Activated CD8-positive, alpha-beta T cell treated with anti-CD3 and anti-CD28 coated beads, Interleukin-2, amount 10 ng/mL, durations not matched to agents 7 days and 5 days (primary cell): ENCODE measurements around the gene RUNX1. TPM values are rescaled to one million over a fixed set of nuclear protein-coding genes. Genes with fewer than 3 reads are reported as not detected.
"Not testable (repeated sequence)": the region's sequence is repeated elsewhere in the genome, so short reads cannot be mapped to it uniquely, and the experiment has no call there.

Experiments
- ATAC-seq: fragments of 150-1000 bp; cut with Tn5 transposase; one replicate; pipeline ENCODE4 v1.10.0; 2021; ENCODE audit warnings: moderate library complexity
- CTCF ChIA-PET: fragments of 350-600 bp; sonication (Branson Sonifier 250); formaldehyde crosslinking; loops from one replicate; lab custom pipeline; 2021; ENCODE audit warnings: antibody characterized with exemption; lab: Charles Lee
- POLR2A ChIA-PET: fragments of 350-600 bp; sonication (Branson Sonifier 250); formaldehyde crosslinking; loops from one replicate; lab custom pipeline; 2021; ENCODE audit warnings: antibody characterized with exemption; lab: Charles Lee
- DNase-seq: peaks from one replicate; pipeline ENCODE4 v3.0.0-alpha.2; 2020
- H3K27ac Mint-ChIP-seq: one replicate; pipeline ENCODE4 v1.8.0; 2021; ENCODE audit warnings: mild to moderate bottlenecking, mixed read lengths
- H3K27me3 Mint-ChIP-seq: one replicate; pipeline ENCODE4 v1.8.0; 2021; ENCODE audit warnings: low read depth, mixed read lengths
- H3K36me3 Mint-ChIP-seq: one replicate; pipeline ENCODE4 v1.8.0; 2021; ENCODE audit warnings: low read depth, mixed read lengths
- H3K4me1 Mint-ChIP-seq: one replicate; pipeline ENCODE4 v1.8.0; 2021; ENCODE audit warnings: low read depth, mixed read lengths
- H3K4me3 Mint-ChIP-seq: one replicate; pipeline ENCODE4 v1.8.0; 2021; ENCODE audit warnings: mild to moderate bottlenecking, mixed read lengths
- H3K9me3 Mint-ChIP-seq: one replicate; pipeline ENCODE4 v1.8.0; 2022; ENCODE audit warnings: mixed read lengths; ENCODE audit not compliant: insufficient read depth
- total RNA-seq, 2 experiments: library from RNA; stranded (reverse); gene quantifications; one replicate each; pipeline ENCODE4 v1.2.3, GENCODE V29; 2021

The RUNX1 gene
- total RNA-seq, 2 experiments from 2014 or later = 10.4 to 10.6 TPM

DNA sequence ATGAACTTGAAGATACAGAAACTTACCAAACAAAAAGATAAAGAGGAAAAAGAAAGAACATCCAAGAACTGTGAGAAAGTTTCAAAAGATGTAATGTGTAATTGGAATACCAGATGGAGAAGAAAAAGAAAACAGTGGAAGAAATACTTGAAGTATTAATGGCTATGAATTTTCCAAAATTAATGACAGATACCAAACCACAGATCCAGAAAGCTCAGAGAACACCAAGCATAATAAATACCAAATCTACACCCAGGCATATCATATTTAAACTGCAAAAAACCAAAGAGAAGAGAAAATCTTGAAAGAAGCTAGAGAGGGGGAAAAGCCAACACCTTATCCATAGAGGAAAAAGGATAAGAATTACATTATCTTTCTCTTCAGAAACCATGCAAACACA, 243.9 kb downstream of the RUNX1 start:
- ATAC-seq (no peak), DNase-seq (no peak)
- Mint-ChIP-seq H3K9me3 (peaks cover 13% of the 10 kb centered on the region), H3K27me3 (peaks cover 5% of the 10 kb centered on the region), H3K36me3 (peaks cover 15% of the 10 kb centered on the region), H3K4me1 (peaks cover 43% of the 10 kb centered on the region), H3K4me3 (no peak overlapping the region), H3K27ac (no peak overlapping the region)
- POLR2A ChIA-PET = no interaction called here
- CTCF ChIA-PET = interaction anchor here (1.1 kb wide), 1 partner anchor 811 kb away, joined by 4 read pairs; no protein-coding TSS in a partner anchor

DNA sequence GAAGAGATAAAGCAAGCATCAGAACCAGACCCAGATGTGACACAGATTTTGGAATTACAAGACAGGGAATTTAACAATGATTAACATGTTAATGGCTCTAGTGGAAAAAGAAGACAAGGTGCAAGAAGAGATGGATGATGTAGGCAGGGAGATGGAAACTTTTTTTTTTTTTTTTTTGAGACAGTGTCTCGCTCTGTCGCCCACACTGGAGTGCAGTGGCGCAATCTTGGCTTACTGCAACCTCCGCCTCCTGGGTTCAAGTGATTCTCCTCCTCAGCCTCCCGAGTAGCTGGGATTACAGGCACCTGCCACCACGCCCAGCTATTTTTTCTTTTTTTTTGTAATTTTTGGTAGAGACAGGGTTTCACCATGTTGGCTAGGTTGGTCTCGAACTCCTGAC, 244.5 kb downstream of the RUNX1 start:
- H3K27me3 Mint-ChIP-seq, DNase-seq, H3K4me3 Mint-ChIP-seq, POLR2A ChIA-PET, H3K27ac Mint-ChIP-seq, ATAC-seq: not testable (repeated sequence)
- CTCF ChIA-PET = interaction anchor here (1.1 kb wide), 1 partner anchor 811 kb away, joined by 4 read pairs; no protein-coding TSS in a partner anchor
- Mint-ChIP-seq H3K36me3 (peaks cover 15% of the 10 kb centered on the region), H3K9me3 (peaks cover 13% of the 10 kb centered on the region), H3K4me1 (peaks cover 40% of the 10 kb centered on the region)

DNA sequence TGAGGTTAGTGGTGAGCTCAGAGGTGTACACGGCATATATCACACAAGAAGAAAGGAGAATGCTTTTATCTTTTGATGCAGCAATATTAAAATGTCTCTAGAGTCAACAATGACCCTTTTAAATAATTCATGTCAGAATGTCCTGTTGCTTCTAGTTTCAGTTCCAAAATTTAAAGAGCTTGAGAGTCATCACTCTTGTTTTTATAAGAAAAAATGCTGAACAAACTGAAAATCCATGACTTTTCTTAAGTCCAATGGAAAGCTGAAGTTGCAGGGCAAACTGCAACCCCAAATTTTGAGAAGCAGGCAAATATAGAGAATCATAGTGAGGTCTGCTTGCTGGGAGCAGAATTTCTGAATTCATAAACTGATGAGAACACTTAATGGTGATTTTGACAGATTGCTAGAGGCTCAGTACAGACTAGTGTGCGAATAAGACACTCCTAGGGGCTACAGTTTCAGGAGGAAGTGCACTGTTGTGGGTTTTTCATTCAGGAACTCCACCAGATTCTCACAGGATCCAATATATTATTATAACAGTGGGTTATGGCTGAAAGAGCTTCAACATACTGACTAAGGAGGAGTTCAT, 245.2 kb downstream of the RUNX1 start:
- no peak overlapping the region for H3K27ac Mint-ChIP-seq
- peaks cover 5% of the 10 kb centered on the region for H3K27me3 Mint-ChIP-seq
- peaks cover 33% of the 10 kb centered on the region for H3K4me1 Mint-ChIP-seq
- no peak for DNase-seq
- CTCF ChIA-PET = interaction anchor here (0.7 to 1.2 kb wide), 2 partner anchors 58 to 82 kb away, joined by 3 to 4 read pairs; no protein-coding TSS in a partner anchor
- POLR2A ChIA-PET = no interaction called here
- ATAC-seq = no peak
- H3K4me3 Mint-ChIP-seq = no peak overlapping the region
- H3K9me3 Mint-ChIP-seq = peaks cover 13% of the 10 kb centered on the region
- H3K36me3 Mint-ChIP-seq = peaks cover 17% of the 10 kb centered on the region

DNA sequence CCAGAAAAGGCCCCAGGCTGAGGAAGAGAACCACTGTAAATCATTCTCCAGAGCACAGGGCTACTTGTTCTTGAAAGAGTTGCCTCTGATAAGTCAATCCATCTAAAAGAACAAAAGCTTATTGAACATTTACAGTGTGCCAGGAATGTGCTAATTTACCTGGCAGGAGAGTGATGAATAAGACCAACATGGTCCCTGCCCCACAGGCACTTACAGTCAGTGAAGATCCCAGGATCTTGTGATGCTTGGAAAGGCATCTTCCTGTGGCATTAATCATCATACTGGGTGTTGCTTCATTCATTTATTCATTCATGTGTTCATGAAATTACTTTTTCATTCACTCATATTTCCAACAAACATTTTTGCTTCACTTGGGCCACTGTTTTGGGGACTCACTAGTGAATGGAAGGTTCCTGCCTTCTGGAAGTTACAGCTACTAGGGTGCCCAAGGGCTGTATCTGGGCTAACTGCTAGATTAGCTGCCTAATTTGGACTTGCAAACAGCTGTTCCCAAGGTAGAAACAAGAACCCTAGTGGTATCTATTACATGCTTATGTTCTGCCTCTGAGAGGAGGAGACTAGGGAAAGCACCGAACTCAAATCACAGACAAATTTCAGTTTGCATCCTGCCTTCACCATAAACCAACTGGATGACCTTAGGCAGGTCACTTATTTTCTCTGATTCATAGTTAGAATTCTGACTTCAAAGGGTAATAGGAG, 246.8 kb downstream of the RUNX1 start:
- Mint-ChIP-seq H3K4me3 (no peak overlapping the region), H3K27ac (no peak overlapping the region), H3K27me3 (peaks cover 5% of the 10 kb centered on the region), H3K9me3 (peaks cover 12% of the 10 kb centered on the region), H3K4me1 (peaks cover 17% of the 10 kb centered on the region), H3K36me3 (peaks cover 17% of the 10 kb centered on the region)
- no peak for ATAC-seq
- ChIA-PET POLR2A (interaction anchor here (0.6 to 0.8 kb wide), 2 partner anchors 46 to 826 kb away, joined by 3 read pairs; no protein-coding TSS in a partner anchor), CTCF (interaction anchor here (0.6 to 1.4 kb wide), 3 partner anchors 64 to 1038 kb away, joined by 3 to 7 read pairs (median 4); no protein-coding TSS in a partner anchor)
- DNase-seq = no peak

DNA sequence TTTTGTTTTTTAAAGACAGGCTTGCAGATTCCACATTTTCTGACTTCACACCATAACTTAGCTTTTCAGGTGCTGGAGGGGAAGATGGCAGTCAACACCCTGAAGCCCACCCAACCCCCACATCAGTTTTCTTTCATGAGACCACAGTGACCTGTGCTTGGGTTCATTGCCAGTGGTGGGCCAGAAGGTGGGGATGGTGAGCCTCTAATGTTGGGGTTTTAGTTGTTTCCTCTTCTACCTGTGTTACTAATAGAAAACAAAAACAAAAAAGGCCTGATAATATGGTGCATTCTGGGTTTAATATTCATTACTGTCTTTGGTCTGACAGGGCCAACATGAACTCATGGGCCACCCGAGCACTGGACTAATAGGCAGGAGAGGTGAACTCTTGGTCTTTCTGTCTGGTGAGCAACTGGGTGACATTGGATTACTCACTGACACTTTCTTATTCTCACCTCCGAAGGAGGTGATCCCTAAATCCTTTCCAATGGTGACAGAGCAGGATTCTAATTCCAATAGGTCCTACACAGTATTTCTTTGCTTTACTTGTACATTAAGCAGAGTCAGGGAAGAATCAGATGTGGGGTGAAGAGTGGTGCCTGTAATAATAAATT, 247.5 kb downstream of the RUNX1 start:
- CTCF ChIA-PET = interaction anchor here (1.3 kb wide), 1 partner anchor 1038 kb away, joined by 7 read pairs; no protein-coding TSS in a partner anchor
- Mint-ChIP-seq H3K27me3 (peaks cover 5% of the 10 kb centered on the region), H3K9me3 (peaks cover 5% of the 10 kb centered on the region), H3K36me3 (peaks cover 14% of the 10 kb centered on the region), H3K4me3 (no peak overlapping the region), H3K4me1 (peaks cover 11% of the 10 kb centered on the region), H3K27ac (no peak overlapping the region)
- peak; percentile 47 for ATAC-seq
- POLR2A ChIA-PET = no interaction called here
- DNase-seq = peak; percentile 57

DNA sequence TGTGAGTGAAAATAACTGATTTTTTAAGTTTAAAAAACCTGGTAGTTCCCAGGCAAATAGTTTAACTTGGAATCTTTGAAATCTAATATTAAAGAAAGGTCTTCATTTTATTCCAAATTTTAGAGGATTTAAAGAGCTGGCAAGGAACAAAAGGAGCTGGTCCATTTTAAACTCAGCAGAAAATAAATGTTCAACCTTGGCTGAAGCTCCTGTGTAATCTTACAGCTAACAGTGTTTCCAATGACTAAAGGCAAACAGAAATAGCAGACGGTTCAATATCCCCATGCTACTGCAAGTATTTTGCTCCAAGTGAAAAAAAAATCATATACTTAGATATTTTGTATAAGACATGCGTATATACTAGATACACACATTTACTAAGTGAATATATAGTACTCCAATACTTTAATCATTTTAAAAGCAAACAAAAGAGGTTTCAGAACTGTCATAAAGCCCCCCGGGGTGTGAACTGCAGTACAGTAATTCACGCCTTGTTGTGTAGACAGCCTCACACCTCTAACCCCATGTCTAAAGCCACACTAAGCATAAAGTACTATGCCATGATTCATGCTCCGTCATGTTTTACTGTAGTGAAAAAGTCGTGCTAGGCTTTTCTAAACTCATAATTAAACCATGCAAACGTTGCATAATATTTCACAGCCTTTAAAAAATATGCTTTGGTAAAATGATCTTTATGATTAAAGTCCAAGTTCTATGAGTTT, 248.1 kb downstream of the RUNX1 start:
- peaks cover 9% of the 10 kb centered on the region for H3K36me3 Mint-ChIP-seq
- no peak for ATAC-seq
- ChIA-PET POLR2A (no interaction called here), CTCF (interaction anchor here (1.0 to 1.1 kb wide), 2 partner anchors 8 to 87 kb away, joined by 3 to 6 read pairs; no protein-coding TSS in a partner anchor)
- peaks cover 7% of the 10 kb centered on the region for H3K4me1 Mint-ChIP-seq
- H3K27ac Mint-ChIP-seq = no peak overlapping the region
- H3K9me3 Mint-ChIP-seq = no peaks in the 10 kb centered on the region
- no peak for DNase-seq
- H3K27me3 Mint-ChIP-seq = peaks cover 2% of the 10 kb centered on the region
- no peak overlapping the region for H3K4me3 Mint-ChIP-seq

DNA sequence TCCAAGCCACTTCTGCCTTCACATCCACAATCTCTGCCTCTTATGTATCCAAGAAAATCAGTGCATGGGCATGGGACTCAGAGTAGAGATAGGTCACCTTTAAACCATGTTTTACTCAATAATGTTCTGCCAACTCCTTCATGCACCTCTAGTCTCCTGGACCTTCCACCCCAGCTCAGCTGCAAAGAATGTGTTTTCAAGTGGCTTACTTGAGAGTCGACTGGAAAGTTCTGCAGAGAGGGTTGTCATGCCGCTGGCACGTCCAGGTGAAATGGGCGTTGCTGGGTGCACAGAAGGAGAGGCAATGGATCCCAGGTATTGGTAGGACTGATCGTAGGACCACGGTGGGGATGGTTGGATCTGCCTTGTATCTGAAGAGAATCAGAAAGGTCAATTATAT, 250.0 kb downstream of the RUNX1 start:
- Mint-ChIP-seq H3K4me1 (peaks cover 6% of the 10 kb centered on the region), H3K9me3 (no peaks in the 10 kb centered on the region), H3K4me3 (no peak overlapping the region), H3K27ac (no peak overlapping the region), H3K27me3 (no peaks in the 10 kb centered on the region), H3K36me3 (peaks cover 2% of the 10 kb centered on the region)
- no peak for DNase-seq
- ChIA-PET POLR2A (no interaction called here), CTCF (no interaction called here)
- ATAC-seq = no peak

DNA sequence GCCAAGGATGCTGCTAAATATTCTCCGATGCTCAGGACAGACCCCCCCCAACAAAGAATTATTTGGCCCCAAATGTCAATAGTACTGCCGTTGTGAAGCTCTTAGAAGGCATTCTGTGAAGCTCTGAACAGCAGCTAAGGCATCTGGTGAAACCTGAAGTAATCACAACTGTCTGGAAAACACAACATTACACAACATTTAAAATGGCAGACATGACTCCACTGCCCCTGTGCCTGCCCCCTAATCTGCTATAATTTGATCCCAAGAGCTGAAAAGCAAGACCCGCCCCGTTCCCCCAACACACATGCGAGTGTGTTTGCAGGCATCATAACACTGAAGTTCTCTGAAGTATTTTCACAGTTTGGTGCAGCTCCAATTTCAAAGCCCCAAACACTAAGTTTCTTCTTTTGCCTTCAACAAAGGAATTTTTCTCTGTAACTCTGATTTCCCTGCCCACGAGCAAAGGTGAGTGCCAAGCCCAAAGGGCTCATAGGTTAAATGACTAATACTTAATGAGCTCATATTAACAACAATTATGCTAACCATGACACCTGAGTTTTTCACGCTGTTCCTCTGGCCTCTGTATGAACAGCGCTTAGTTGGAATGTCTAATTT, 251.1 kb downstream of the RUNX1 start:
- no peak for DNase-seq
- H3K4me3 Mint-ChIP-seq = no peak overlapping the region
- H3K27ac Mint-ChIP-seq = no peak overlapping the region
- no peaks in the 10 kb centered on the region for H3K27me3 Mint-ChIP-seq
- H3K36me3 Mint-ChIP-seq = peaks cover 2% of the 10 kb centered on the region
- ChIA-PET CTCF (no interaction called here), POLR2A (interaction anchor here (0.6 kb wide), 1 partner anchor 172 kb away, joined by 3 read pairs; no protein-coding TSS in a partner anchor)
- H3K4me1 Mint-ChIP-seq = peaks cover 4% of the 10 kb centered on the region
- H3K9me3 Mint-ChIP-seq = no peaks in the 10 kb centered on the region
- ATAC-seq = no peak

DNA sequence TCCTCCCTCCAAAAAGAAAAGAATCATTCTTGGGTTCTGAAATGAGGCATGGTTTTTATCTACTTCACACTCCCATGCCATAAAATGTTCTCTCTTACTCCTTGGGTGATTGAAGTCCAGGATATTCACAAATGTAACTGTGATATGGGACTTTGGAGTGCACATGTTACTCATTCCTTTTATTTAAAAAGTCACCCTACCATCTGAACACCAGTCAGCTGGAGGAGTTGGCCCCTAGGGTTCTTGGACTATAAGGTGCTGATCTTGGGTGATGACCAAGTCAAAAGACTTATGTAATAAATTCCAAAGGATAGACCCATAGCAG, 251.9 kb downstream of the RUNX1 start:
- H3K36me3 Mint-ChIP-seq = peaks cover 5% of the 10 kb centered on the region
- POLR2A ChIA-PET = no interaction called here
- no peaks in the 10 kb centered on the region for H3K27me3 Mint-ChIP-seq
- no peak overlapping the region for H3K4me3 Mint-ChIP-seq
- no peak for ATAC-seq
- no peak overlapping the region for H3K27ac Mint-ChIP-seq
- DNase-seq = no peak
- H3K4me1 Mint-ChIP-seq = peaks cover 4% of the 10 kb centered on the region
- CTCF ChIA-PET = interaction anchor here (1.4 kb wide), 1 partner anchor 1328 kb away, joined by 3 read pairs; no protein-coding TSS in a partner anchor
- no peaks in the 10 kb centered on the region for H3K9me3 Mint-ChIP-seq

DNA sequence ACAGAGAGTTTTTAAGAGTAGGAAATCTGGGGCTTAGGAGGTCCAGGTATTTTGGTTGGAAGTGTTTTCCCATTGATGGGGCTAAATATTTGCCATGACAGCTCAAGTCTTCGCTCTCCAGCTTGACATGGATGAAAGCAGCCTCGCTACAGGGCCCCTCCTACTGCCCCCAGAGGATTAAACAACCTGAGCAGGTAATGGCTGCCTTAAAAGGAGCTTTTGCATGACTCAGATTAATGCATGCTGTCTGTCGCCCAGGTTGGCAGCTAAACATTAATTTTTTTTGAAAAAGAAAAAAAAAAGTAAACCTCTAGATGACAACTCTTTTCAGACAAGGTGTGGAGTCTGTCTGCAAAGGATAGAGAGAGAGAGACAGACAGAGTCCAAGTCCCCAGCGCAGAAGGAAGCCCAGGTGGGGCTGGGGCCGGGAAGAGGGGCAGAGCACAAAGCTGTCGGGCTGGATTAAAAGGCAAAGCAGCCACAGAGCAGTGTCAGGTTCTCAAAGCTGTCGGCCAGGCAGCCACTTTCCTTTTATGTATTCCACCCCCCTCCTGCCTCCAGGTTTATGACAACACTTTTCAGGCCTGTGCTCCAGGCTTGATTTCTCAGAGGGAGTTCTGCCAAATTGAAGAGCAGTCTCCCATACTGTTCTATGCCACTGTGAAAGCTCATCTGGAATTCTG, 252.4 kb downstream of the RUNX1 start:
- H3K9me3 Mint-ChIP-seq = no peaks in the 10 kb centered on the region
- POLR2A ChIA-PET = no interaction called here
- ATAC-seq (no peak), DNase-seq (no peak)
- no peak overlapping the region for H3K4me3 Mint-ChIP-seq
- H3K27me3 Mint-ChIP-seq = no peaks in the 10 kb centered on the region
- peaks cover 5% of the 10 kb centered on the region for H3K36me3 Mint-ChIP-seq
- CTCF ChIA-PET = interaction anchor here (1.4 kb wide), 1 partner anchor 1329 kb away, joined by 3 read pairs; no protein-coding TSS in a partner anchor
- H3K4me1 Mint-ChIP-seq = peaks cover 1% of the 10 kb centered on the region
- no peak overlapping the region for H3K27ac Mint-ChIP-seq
